HEK293 (cell line): ENCODE data around the gene PIP5K1B.

Experiments used
- CTCF ChIA-PET: fragments of 350-600 bp; formaldehyde crosslinking; extraction: SDS; loops from one replicate; lab custom pipeline; 2021; ENCODE audit warnings: antibody characterized with exemption; lab: Yijun Ruan, JAX
- POLR2A ChIA-PET: fragments of 300-600 bp; formaldehyde crosslinking; extraction: SDS; loops from one replicate; lab custom pipeline; 2020; ENCODE audit warnings: antibody characterized with exemption, inconsistent platforms; lab: Yijun Ruan, JAX
- H3K27ac ChIP-seq: fragments of 200-500 bp; sonication (Bioruptor generic); 2 replicates; pipeline ENCODE4 v1.5.1; 2014; ENCODE audit warnings: low read depth, low read length, control low read depth, inconsistent platforms; ENCODE audit errors: extremely low read depth
- H3K36me3 ChIP-seq, 2 experiments: fragments of 200-500 bp in 1 of 2; sonication (Bioruptor generic) in 1 of 2; 1 replicate in 1 of 2; 2 replicates in 1 of 2; pipeline ENCODE4 v1.5.1; 2014 to 2017; ENCODE audit warnings: inconsistent platforms in 2 of 2, low read length in 2 of 2; ENCODE audit not compliant: control insufficient read depth in 2 of 2, insufficient read depth in 1 of 2
- H3K4me1 ChIP-seq: fragments of 200-500 bp; sonication (Bioruptor generic); 2 replicates; pipeline ENCODE4 v1.5.1; 2014; ENCODE audit warnings: mild to moderate bottlenecking, low read length, inconsistent platforms; ENCODE audit not compliant: control insufficient read depth, insufficient read depth
- H3K4me3 ChIP-seq: 2 replicates; pipeline ENCODE4 v1.5.1; 2011; ENCODE audit warnings: low read depth, mild to moderate bottlenecking, control low read depth, low read length, moderate library complexity
- H3K9me3 ChIP-seq: fragments of 200-500 bp; sonication (Bioruptor generic); 2 replicates; pipeline ENCODE4 v1.5.1; 2014; ENCODE audit warnings: low read depth, low read length, inconsistent platforms; ENCODE audit not compliant: control insufficient read depth, insufficient read depth
- ATF2 ChIP-seq: fragments of 450-650 bp; formaldehyde crosslinking; IDR thresholded peaks from 2 replicates; pipeline ENCODE4 v1.5.1; 2016; ENCODE audit warnings: missing biosample characterization, missing genetic modification characterization, low read depth
- GLIS1 ChIP-seq: fragments of 450-650 bp; formaldehyde crosslinking; IDR thresholded peaks from 2 replicates; pipeline ENCODE4 v1.5.1; 2016; ENCODE audit warnings: missing biosample characterization, missing genetic modification characterization
- RBAK ChIP-seq: fragments of 450-650 bp; formaldehyde crosslinking; IDR thresholded peaks from 2 replicates; pipeline ENCODE4 v1.5.1; 2016; ENCODE audit warnings: missing biosample characterization, missing genetic modification characterization
- REST ChIP-seq: fragments of 450-650 bp; formaldehyde crosslinking; IDR thresholded peaks from 2 replicates; pipeline ENCODE4 v1.5.1; 2016; ENCODE audit warnings: missing biosample characterization, missing genetic modification characterization
- SCRT1 ChIP-seq: fragments of 450-650 bp; formaldehyde crosslinking; IDR thresholded peaks from 2 replicates; pipeline ENCODE4 v1.5.1; 2016; ENCODE audit warnings: missing biosample characterization, missing genetic modification characterization, borderline replicate concordance
- SCRT2 ChIP-seq: fragments of 450-650 bp; formaldehyde crosslinking; IDR thresholded peaks from 2 replicates; pipeline ENCODE4 v1.5.1; 2016; ENCODE audit warnings: missing biosample characterization, missing genetic modification characterization
- SP2 ChIP-seq: fragments of 450-650 bp; formaldehyde crosslinking; IDR thresholded peaks from 2 replicates; pipeline ENCODE4 v1.5.1; 2016; ENCODE audit warnings: missing biosample characterization, missing genetic modification characterization
- ZBTB21 ChIP-seq: fragments of 450-650 bp; formaldehyde crosslinking; IDR thresholded peaks from 2 replicates; pipeline ENCODE4 v1.5.1; 2017; ENCODE audit warnings: missing biosample characterization, missing genetic modification characterization
- ZBTB48 ChIP-seq: fragments of 450-650 bp; formaldehyde crosslinking; IDR thresholded peaks from 2 replicates; pipeline ENCODE4 v1.5.1; 2016; ENCODE audit warnings: missing biosample characterization, missing genetic modification characterization
- ZBTB6 ChIP-seq: fragments of 450-650 bp; formaldehyde crosslinking; IDR thresholded peaks from 2 replicates; pipeline ENCODE4 v1.5.1; 2017; ENCODE audit warnings: missing biosample characterization, missing genetic modification characterization
- ZNF157 ChIP-seq: fragments of 450-650 bp; formaldehyde crosslinking; IDR thresholded peaks from 2 replicates; pipeline ENCODE4 v1.5.1; 2016; ENCODE audit warnings: missing biosample characterization, missing genetic modification characterization
- ZNF324 ChIP-seq: fragments of 450-650 bp; formaldehyde crosslinking; IDR thresholded peaks from 2 replicates; pipeline ENCODE4 v1.5.1; 2016; ENCODE audit warnings: missing biosample characterization, missing genetic modification characterization
- ZNF341 ChIP-seq: fragments of 450-650 bp; formaldehyde crosslinking; IDR thresholded peaks from 2 replicates; pipeline ENCODE4; 2016; ENCODE audit warnings: low read depth, missing biosample characterization, missing genetic modification characterization
- ZNF549 ChIP-seq: fragments of 450-650 bp; IDR thresholded peaks from 2 replicates; pipeline ENCODE4 v1.5.1; 2018; ENCODE audit warnings: missing biosample characterization, missing genetic modification characterization, mild to moderate bottlenecking, inconsistent platforms, moderate library complexity
- ZNF571 ChIP-seq: fragments of 450-650 bp; formaldehyde crosslinking; IDR thresholded peaks from 2 replicates; pipeline ENCODE4 v1.5.0; 2017; ENCODE audit warnings: missing biosample characterization, missing genetic modification characterization
- ZNF621 ChIP-seq: fragments of 450-650 bp; formaldehyde crosslinking; IDR thresholded peaks from 2 replicates; pipeline ENCODE4 v1.5.1; 2017; ENCODE audit warnings: missing biosample characterization, missing genetic modification characterization
- ZNF785 ChIP-seq: fragments of 450-650 bp; formaldehyde crosslinking; IDR thresholded peaks from 2 replicates; pipeline ENCODE4 v1.5.1; 2016; ENCODE audit warnings: missing biosample characterization, missing genetic modification characterization

Gene PIP5K1B

GRCh38 chr9:68719847-68720246, 14.8 kb downstream of the PIP5K1B start (continued):
- TF ChIP-seq REST (tag by site-specific recombination) (no peak), GLIS1 (tag by site-specific recombination) (no peak), ZBTB6 (tag by site-specific recombination) (no peak)

- Histone ChIP-seq H3K4me1 (no peaks in the 10 kb centered on the region), H3K4me3 (no peak overlapping the region), H3K36me3 (no peaks in the 10 kb centered on the region), H3K27ac (no peak overlapping the region), H3K9me3 (no peaks in the 10 kb centered on the region)
- ChIA-PET CTCF (interaction anchor here (0.7 kb wide), 1 partner anchor 16 kb away, joined by 3 read pairs; no protein-coding TSS in a partner anchor), POLR2A (no interaction called here)
- TF ChIP-seq ZBTB21 = peak; percentile 23; the same call in 1 of the 2 replicates
- TF ChIP-seq SP2 = no peak
- TF ChIP-seq ATF2 (tag by site-specific recombination) = peak; percentile 70
- TF ChIP-seq ZNF621 = no peak
- TF ChIP-seq SCRT1 (tag by site-specific recombination) = no peak
- TF ChIP-seq ZNF571 = no peak
These were observed 15.7 kb downstream of the PIP5K1B start for GRCh38 chr9:68720656-68721313.

GRCh38 chr9:68721666-68722330, 16.8 kb downstream of the PIP5K1B start:
- Histone ChIP-seq H3K9me3 (no peaks in the 10 kb centered on the region), H3K4me1 (no peaks in the 10 kb centered on the region), H3K36me3 (no peaks in the 10 kb centered on the region)
- TF ChIP-seq SCRT2 (tag by site-specific recombination) = peak; percentile 56
- TF ChIP-seq ATF2 (tag by site-specific recombination) = no peak
- TF ChIP-seq, all 188 proteins: peak for 1
- ChIA-PET POLR2A (no interaction called here), CTCF (no interaction called here)
- Histone ChIP-seq H3K27ac (no peak overlapping the region), H3K4me3 (no peak overlapping the region)

GRCh38 chr9:68725070-68725469, 20.0 kb downstream of the PIP5K1B start:
- Histone ChIP-seq H3K9me3 (no peaks in the 10 kb centered on the region), H3K36me3 (no peaks in the 10 kb centered on the region), H3K4me3 (no peak overlapping the region), H3K27ac (no peak overlapping the region), H3K4me1 (no peaks in the 10 kb centered on the region)
- ChIA-PET POLR2A (no interaction called here), CTCF (no interaction called here)
- TF ChIP-seq ZBTB6 (tag by site-specific recombination) (no peak), ZNF549 (tag by site-specific recombination) (no peak), ZBTB48 (tag by site-specific recombination) (no peak), RBAK (tag by site-specific recombination) (no peak), ZNF341 (no peak), ZNF785 (tag by site-specific recombination) (no peak), ZNF157 (tag by site-specific recombination) (no peak), ZNF324 (tag by site-specific recombination) (no peak)
